Measurements from ENCODE around the gene LILRA1.
"Not testable (repeated sequence)": the region's sequence is repeated elsewhere in the genome, so short reads cannot be mapped to it uniquely, and the experiment has no call there.

LILRA1 gene

GRCh38 chr19:54578268-54578667 is 15.2 kb upstream of the LILRA1 start:
- DNase-seq, result not testable (repeated sequence)

- DNase-seq, result no peak
Measured at GRCh38 chr19:54586397-54586796, 7.0 kb upstream of the LILRA1 start.

GRCh38 chr19:54587026-54587425 is 6.4 kb upstream of the LILRA1 start:
- DNase-seq, result no peak

GRCh38 chr19:54593931-54594626 is 647 bp downstream of the LILRA1 start:
- DNase-seq, result not testable (repeated sequence)

GRCh38 chr19:54594737-54595136 is 1.3 kb downstream of the LILRA1 start:
- no peak for DNase-seq

GRCh38 chr19:54595680-54596436 is 2.4 kb downstream of the LILRA1 start:
- not testable (repeated sequence) for DNase-seq

- no peak for DNase-seq
Measured at GRCh38 chr19:54600212-54600611, 6.8 kb downstream of the LILRA1 start.

- no peak for DNase-seq
Measured at GRCh38 chr19:54606230-54606629, 12.8 kb downstream of the LILRA1 start.

- no peak for DNase-seq
Measured at GRCh38 chr19:54606891-54607784, 13.7 kb downstream of the LILRA1 start.

- DNase-seq, result no peak
Measured at GRCh38 chr19:54607785-54608150, 14.3 kb downstream of the LILRA1 start.

- DNase-seq, result no peak
Measured at GRCh38 chr19:54608205-54608604, 14.8 kb downstream of the LILRA1 start.

- no peak for DNase-seq
Measured at GRCh38 chr19:54608792-54609191, 15.4 kb downstream of the LILRA1 start.

GRCh38 chr19:54609356-54609791 is 15.9 kb downstream of the LILRA1 start:
- DNase-seq, result no peak

- DNase-seq, result no peak
Measured at GRCh38 chr19:54612428-54612827, 19.0 kb downstream of the LILRA1 start.

GRCh38 chr19:54614726-54615125 is 21.3 kb downstream of the LILRA1 start:
- no peak for DNase-seq

GRCh38 chr19:54616057-54616456 is 22.6 kb downstream of the LILRA1 start:
- no peak for DNase-seq

- no peak for DNase-seq
Measured at GRCh38 chr19:54616821-54617560, 23.6 kb downstream of the LILRA1 start.

- no peak for DNase-seq
Measured at GRCh38 chr19:54620464-54620863, 27.0 kb downstream of the LILRA1 start.

- no peak for DNase-seq
Measured at GRCh38 chr19:54622431-54622830, 29.0 kb downstream of the LILRA1 start.

- DNase-seq, result not testable (repeated sequence)
Measured at GRCh38 chr19:54624234-54624633, 30.8 kb downstream of the LILRA1 start.

- not testable (repeated sequence) for DNase-seq
Measured at GRCh38 chr19:54624934-54625730, 31.7 kb downstream of the LILRA1 start.

GRCh38 chr19:54626757-54627156 is 33.3 kb downstream of the LILRA1 start:
- no peak for DNase-seq
